ACC112 (cell line): ENCODE results near the gene IFI16.
A peak's percentile ranks its signal among the peaks of the same experiment; 100 is the strongest.

Source experiments
- H2AFZ ChIP-seq: fragments of 200-600 bp; sonication (generic); one replicate; pipeline ENCODE4 v1.6.0; 2017; ENCODE audit warnings: antibody characterized with exemption, low read length; ENCODE audit not compliant: unreplicated experiment
- H3K27ac ChIP-seq: fragments of 200-600 bp; sonication (generic); 2 replicates; pipeline ENCODE4 v1.5.1; 2014; ENCODE audit warnings: low read depth, mild to moderate bottlenecking, antibody characterized with exemption, low read length, moderate library complexity
- H3K27me3 ChIP-seq: fragments of 200-600 bp; sonication (generic); 2 replicates; pipeline ENCODE4 v1.6.1; 2014; ENCODE audit warnings: mild to moderate bottlenecking, antibody characterized with exemption, low read length, moderate library complexity, mixed read lengths; ENCODE audit not compliant: insufficient read depth
- H3K36me3 ChIP-seq: fragments of 200-600 bp; sonication (generic); 2 replicates; pipeline ENCODE4 v1.6.1; 2016; ENCODE audit warnings: mild to moderate bottlenecking, antibody characterized with exemption, low read length, moderate library complexity, mixed read lengths; ENCODE audit not compliant: insufficient read depth
- H3K4me1 ChIP-seq: fragments of 200-600 bp; sonication (generic); one replicate; pipeline ENCODE4 v1.6.1; 2016; ENCODE audit warnings: low read length, mixed read lengths; ENCODE audit not compliant: insufficient read depth, unreplicated experiment, control insufficient read depth
- H3K4me3 ChIP-seq: fragments of 200-600 bp; sonication (generic); 2 replicates; pipeline ENCODE4 v1.5.1; 2014; ENCODE audit warnings: mild to moderate bottlenecking, low read depth, low read length
- H3K79me2 ChIP-seq: fragments of 200-600 bp; sonication (generic); one replicate; pipeline ENCODE4 v1.6.0; 2016; ENCODE audit warnings: low read length; ENCODE audit not compliant: control insufficient read depth, unreplicated experiment, insufficient read depth

Gene IFI16

DNA sequence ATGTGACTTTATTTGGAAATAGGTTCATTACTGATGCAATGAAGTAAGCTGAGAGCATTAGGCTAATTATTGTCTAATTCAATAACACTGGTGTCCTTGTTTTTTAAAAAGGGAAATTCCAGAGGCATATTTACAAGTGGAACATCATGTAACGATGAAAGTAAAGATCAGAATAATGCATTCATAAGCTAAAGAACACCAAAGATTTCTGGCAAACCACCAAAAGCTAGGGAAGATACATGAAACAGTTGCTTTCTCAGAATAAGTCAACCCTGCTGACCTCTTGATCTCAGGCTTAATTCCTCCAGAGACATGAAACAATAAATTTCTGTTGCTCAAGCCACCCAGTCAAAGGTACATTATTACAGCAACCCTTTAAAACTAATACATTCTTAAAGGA, 20.3 kb upstream of the IFI16 start:
- H2AFZ ChIP-seq, result no peak overlapping the region
- no peaks in the 10 kb centered on the region for H3K36me3 ChIP-seq
- no peak overlapping the region for H3K27ac ChIP-seq
- H3K27me3 ChIP-seq, result peaks cover 33% of the 10 kb centered on the region; the same call in 1 of the 2 replicates
- no peak overlapping the region for H3K4me3 ChIP-seq
- H3K4me1 ChIP-seq, result no peaks in the 10 kb centered on the region
- no peaks in the 10 kb centered on the region for H3K79me2 ChIP-seq

DNA sequence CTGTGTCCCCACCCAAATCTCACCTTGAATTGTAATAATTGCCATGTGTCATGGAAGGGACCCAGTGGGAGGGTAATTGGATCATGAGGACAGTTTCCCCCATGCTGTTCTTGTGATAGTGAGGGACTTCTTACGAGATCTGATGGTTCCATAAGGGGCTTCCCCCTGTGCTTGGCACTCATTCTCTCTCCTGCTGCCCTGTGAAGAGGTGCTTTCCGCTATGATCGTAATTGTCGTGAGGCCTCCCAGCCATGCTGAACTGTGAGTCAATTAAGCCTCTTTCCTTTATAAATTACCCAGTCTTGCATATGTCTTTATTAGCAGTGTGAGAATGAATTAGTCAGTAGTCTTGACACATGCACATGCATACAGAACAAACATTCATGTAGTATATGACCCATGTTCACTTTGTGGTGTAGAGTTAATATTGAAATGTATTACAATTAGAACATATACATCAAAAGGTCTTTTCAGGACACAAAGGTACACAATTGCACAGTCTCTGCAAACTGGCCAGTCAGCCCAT, 16.9 kb upstream of the IFI16 start:
- H3K79me2 ChIP-seq, result no peaks in the 10 kb centered on the region
- H3K4me3 ChIP-seq, result no peak overlapping the region
- H2AFZ ChIP-seq, result no peak overlapping the region
- H3K27ac ChIP-seq, result no peak overlapping the region
- H3K4me1 ChIP-seq, result no peaks in the 10 kb centered on the region
- peaks cover 27% of the 10 kb centered on the region; the same call in 1 of the 2 replicates for H3K27me3 ChIP-seq
- no peaks in the 10 kb centered on the region for H3K36me3 ChIP-seq

DNA sequence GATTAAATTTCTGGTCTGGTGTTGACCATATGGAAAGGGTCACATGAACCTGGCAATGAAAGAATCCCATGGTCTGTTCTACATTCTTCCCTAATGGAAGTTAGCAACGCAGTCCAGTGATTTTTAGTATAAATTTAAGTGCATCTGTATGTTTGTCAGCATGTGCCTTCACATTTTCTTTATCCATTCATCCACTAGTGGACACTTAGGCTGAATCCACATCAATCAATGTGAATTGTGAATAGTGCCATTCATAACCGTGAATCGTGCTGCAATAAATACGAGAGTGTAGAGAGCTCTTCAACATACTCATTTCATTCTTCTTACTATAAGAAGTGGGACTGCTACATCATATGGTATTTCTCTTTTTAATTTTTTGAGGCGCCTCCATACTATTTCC, 12.7 kb upstream of the IFI16 start:
- Histone ChIP-seq H3K4me1 (peaks cover 5% of the 10 kb centered on the region), H3K79me2 (no peaks in the 10 kb centered on the region), H3K4me3 (no peak overlapping the region), H3K27ac (no peak overlapping the region), H3K27me3 (peaks cover 13% of the 10 kb centered on the region; the same call in 1 of the 2 replicates), H2AFZ (no peak overlapping the region), H3K36me3 (no peaks in the 10 kb centered on the region)

DNA sequence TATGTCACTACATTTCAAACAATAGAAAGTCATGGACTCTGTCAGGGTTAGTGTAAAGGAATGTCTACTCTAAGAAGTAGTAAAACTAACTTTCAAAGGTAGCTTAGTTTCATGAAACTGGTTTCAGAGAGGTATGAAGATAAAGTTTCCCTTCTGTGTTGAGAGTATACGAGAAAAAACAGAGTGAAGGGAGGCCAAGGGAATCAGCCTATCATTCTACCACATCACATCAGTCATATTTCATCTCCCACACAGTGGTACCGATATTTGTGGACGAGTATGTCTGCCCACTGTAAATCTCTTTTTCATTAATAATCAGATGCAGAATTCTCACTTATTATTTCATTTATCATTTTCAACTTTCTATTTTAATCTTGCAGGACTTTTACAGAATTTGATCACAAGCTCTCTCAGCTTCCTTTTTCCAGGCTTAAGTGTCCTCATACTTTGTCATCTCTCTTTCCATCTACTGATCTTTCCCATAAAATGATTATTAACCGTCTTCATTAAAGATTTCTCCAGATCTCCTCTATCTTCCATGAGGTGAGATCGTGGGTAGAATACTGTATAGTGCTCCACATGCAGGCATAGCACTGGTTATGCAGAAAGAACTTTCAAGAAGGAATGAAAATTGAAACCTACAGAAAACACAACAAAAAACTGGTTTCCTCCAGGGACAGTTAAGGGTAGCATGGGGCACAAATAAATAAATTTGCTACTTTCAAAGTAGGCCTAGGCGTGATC, 11.5 kb upstream of the IFI16 start:
- peak overlapping the region; percentile 89 for H3K4me3 ChIP-seq
- no peaks in the 10 kb centered on the region for H3K79me2 ChIP-seq
- H2AFZ ChIP-seq, result peak overlapping the region; percentile 100
- peaks cover 5% of the 10 kb centered on the region for H3K4me1 ChIP-seq
- peaks cover 7% of the 10 kb centered on the region; the same call in 1 of the 2 replicates for H3K27me3 ChIP-seq
- no peak overlapping the region for H3K27ac ChIP-seq
- H3K36me3 ChIP-seq, result no peaks in the 10 kb centered on the region

DNA sequence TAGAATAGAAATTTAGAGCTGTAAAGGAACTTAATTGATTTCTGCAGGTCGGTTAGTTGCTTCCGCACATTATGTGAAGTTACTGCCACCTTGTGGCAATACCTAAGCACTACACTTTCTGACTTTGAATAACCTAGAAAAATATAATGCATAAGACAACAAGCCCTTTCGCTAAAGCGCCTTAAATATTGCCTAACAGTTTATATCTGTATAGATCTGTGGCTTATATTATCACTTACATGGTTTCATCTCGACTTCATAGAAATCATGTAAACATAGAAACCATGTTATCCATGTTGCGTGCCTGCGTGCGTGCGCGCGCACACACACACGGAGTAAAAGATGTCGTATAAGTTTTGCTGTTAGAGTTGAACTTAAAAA, 10.9 kb upstream of the IFI16 start:
- Histone ChIP-seq H3K79me2 (no peaks in the 10 kb centered on the region), H3K27me3 (peaks cover 7% of the 10 kb centered on the region; the same call in 1 of the 2 replicates), H3K4me3 (peak overlapping the region; percentile 89), H2AFZ (peak overlapping the region; percentile 100), H3K27ac (peak overlapping the region; percentile 81), H3K4me1 (peaks cover 5% of the 10 kb centered on the region), H3K36me3 (no peaks in the 10 kb centered on the region)

DNA sequence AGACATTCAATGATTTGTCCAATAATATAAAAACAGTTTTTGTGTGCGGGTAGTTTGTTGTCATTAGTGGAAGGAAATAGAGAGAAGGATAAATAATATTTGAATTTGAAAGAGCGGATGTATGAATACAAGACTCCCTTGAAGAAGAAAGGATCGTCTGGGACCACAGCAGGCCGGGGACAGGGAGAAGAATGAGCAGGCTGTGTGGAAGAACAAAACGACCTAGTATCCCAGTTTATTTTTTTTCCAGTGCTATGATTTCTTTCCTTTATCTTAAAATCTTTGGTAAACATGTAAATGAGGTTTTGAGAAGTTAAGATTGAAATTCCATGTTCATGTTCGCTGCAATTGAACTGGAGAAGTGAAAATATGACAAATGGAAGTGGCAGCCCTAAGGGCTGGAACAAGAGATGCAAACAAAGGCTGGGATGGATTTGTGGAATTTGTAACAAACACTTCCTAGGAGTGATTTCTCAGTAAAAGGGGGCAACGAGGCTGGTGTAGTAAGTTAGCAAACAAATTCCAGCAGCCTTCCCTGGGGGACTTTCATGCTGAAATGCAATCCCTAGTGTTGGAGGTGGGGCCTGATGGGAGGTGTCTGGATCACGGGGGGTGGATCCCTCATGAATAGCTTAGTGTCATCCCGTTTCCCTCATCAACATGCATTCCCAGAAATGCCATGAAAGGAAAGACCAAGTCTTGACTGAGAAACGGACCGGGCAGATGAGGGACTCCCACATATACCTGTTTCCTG, 10.2 kb upstream of the IFI16 start:
- Histone ChIP-seq H3K4me1 (peaks cover 5% of the 10 kb centered on the region), H3K27me3 (peaks cover 7% of the 10 kb centered on the region; the same call in 1 of the 2 replicates), H2AFZ (peak overlapping the region; percentile 100), H3K4me3 (peak overlapping the region; percentile 89), H3K36me3 (no peaks in the 10 kb centered on the region), H3K27ac (peak overlapping the region; percentile 81), H3K79me2 (no peaks in the 10 kb centered on the region)

DNA sequence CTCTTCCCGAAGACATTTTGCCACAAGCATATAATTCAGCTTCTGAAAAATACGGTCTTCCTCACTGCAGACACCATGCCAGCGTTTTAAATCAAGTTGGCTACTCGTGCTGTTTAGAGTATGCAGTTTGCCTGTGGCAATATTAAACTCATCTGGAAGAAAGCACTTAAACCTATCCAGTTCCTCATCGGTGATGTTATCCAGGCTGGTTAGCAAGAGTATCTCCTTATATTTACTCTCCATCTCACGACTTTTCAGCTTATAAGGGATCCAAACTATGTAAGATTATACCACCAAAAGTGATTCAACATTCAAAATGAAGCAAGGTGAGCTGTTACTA, 9.7 kb upstream of the IFI16 start:
- Histone ChIP-seq H3K4me3 (peak overlapping the region; percentile 89), H2AFZ (peak overlapping the region; percentile 100)

DNA sequence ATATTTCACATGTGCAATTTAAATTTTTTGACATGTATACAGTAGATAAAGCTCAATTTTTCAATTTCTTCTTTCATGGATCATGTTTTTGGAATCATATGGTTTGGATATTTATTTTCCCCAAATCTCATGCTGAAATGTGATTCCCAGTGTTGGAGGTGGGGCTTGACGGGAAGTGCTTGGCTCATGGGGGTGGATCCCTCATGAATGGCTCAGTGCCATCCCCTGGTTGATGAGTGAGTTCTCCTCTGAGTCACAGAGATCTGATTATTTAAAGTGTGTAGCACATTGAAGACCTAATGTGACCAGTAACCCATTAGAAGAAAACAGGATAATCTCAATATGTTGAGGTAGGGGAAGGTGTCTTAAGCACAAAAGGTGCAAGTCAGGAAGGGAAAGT, 9.1 kb upstream of the IFI16 start:
- Histone ChIP-seq H3K4me1 (peaks cover 12% of the 10 kb centered on the region), H2AFZ (peak overlapping the region; percentile 100), H3K27ac (peak overlapping the region; percentile 81), H3K4me3 (peak overlapping the region; percentile 89), H3K27me3 (peaks cover 5% of the 10 kb centered on the region; the same call in 1 of the 2 replicates), H3K79me2 (no peaks in the 10 kb centered on the region), H3K36me3 (no peaks in the 10 kb centered on the region)

More for the DNA sequence above, 9.7 kb upstream of the IFI16 start:
- H3K4me1 ChIP-seq, result peaks cover 6% of the 10 kb centered on the region
- H3K27ac ChIP-seq, result peak overlapping the region; percentile 81
- peaks cover 7% of the 10 kb centered on the region; the same call in 1 of the 2 replicates for H3K27me3 ChIP-seq
- H3K79me2 ChIP-seq, result no peaks in the 10 kb centered on the region
- H3K36me3 ChIP-seq, result no peaks in the 10 kb centered on the region

DNA sequence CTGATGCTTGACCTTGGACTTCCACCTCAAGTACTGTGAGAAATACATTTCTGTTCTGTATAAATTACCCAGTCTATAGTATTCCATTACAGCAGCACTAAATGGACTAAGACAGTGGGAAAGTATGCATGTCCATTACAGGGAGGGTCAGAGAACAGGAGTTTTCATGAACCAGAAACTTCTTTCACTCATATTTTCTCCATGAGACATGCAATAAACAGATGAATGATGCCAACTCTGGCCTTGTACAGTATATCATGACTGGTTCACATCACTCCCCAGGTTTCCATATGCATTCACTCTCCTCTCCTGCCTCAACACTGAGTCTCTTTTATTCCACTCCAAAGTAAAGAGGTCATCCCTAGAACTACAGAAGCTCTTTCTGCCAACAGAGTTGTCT, 4.5 kb upstream of the IFI16 start:
- H3K27me3 ChIP-seq, result no peaks in the 10 kb centered on the region
- no peak overlapping the region for H3K4me3 ChIP-seq
- peak overlapping the region; percentile 33 for H2AFZ ChIP-seq
- H3K4me1 ChIP-seq, result peaks cover 26% of the 10 kb centered on the region
- H3K27ac ChIP-seq, result no peak overlapping the region
- peaks cover 14% of the 10 kb centered on the region for H3K79me2 ChIP-seq
- H3K36me3 ChIP-seq, result no peaks in the 10 kb centered on the region

DNA sequence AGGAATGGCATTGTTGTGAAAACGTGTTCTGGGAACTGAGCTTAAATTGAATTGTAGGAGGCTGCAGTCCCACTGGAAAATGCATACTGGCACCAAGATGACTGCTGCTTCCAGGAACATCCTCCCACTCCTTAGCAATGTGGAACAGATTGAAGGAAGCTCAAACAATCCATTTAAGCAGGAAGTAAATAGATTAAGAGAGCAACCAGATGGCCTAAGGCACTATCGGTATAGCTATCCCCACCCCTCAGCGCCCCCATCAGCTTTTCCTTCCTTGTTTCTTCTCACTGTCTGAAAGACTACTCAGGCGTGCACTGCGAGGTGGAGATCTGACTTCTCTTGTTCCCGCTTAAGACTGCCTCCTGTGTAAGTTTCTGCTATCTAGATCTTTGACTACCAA, 4.0 kb upstream of the IFI16 start:
- H3K79me2 ChIP-seq, result peaks cover 19% of the 10 kb centered on the region
- no peak overlapping the region for H3K4me3 ChIP-seq
- H3K4me1 ChIP-seq, result peaks cover 26% of the 10 kb centered on the region
- peak overlapping the region; percentile 33 for H2AFZ ChIP-seq
- H3K27ac ChIP-seq, result no peak overlapping the region
- H3K36me3 ChIP-seq, result no peaks in the 10 kb centered on the region; the same call in 1 of the 2 replicates
- no peaks in the 10 kb centered on the region for H3K27me3 ChIP-seq
